ENCODE data around the gene FKBP1C.

Gene FKBP1C

GRCh38 chr6:63236398-63236817 lies 25.1 kb downstream of the FKBP1C start:
- Mint-ChIP-seq H3K4me3 (no peak overlapping the region), H3K36me3 (no peaks in the 10 kb centered on the region)

GRCh38 chr6:63245420-63245819 lies 34.2 kb downstream of the FKBP1C start:
- Mint-ChIP-seq H3K4me1 (no peaks in the 10 kb centered on the region), H3K9me3 (no peaks in the 10 kb centered on the region), H3K27ac (no peak overlapping the region), H3K36me3 (no peaks in the 10 kb centered on the region), H3K4me3 (no peak overlapping the region), H3K27me3 (no peaks in the 10 kb centered on the region)

More at GRCh38 chr6:63236398-63236817, 25.1 kb downstream of the FKBP1C start:
- Mint-ChIP-seq H3K27me3 (peaks cover 3% of the 10 kb centered on the region), H3K9me3 (no peaks in the 10 kb centered on the region), H3K27ac (no peak overlapping the region), H3K4me1 (no peaks in the 10 kb centered on the region)

- Mint-ChIP-seq H3K4me3 (no peak overlapping the region), H3K36me3 (no peaks in the 10 kb centered on the region), H3K4me1 (no peaks in the 10 kb centered on the region), H3K27me3 (no peaks in the 10 kb centered on the region), H3K9me3 (no peaks in the 10 kb centered on the region), H3K27ac (no peak overlapping the region)
Measured at GRCh38 chr6:63245909-63246308, 34.6 kb downstream of the FKBP1C start.

GRCh38 chr6:63246581-63246980 lies 35.3 kb downstream of the FKBP1C start:
- Mint-ChIP-seq H3K27ac (no peak overlapping the region), H3K4me3 (no peak overlapping the region), H3K4me1 (no peaks in the 10 kb centered on the region), H3K27me3 (no peaks in the 10 kb centered on the region), H3K36me3 (no peaks in the 10 kb centered on the region), H3K9me3 (no peaks in the 10 kb centered on the region)

- Mint-ChIP-seq H3K27me3 (no peaks in the 10 kb centered on the region), H3K36me3 (no peaks in the 10 kb centered on the region), H3K4me3 (no peak overlapping the region), H3K4me1 (no peaks in the 10 kb centered on the region), H3K9me3 (no peaks in the 10 kb centered on the region), H3K27ac (no peak overlapping the region)
Measured at GRCh38 chr6:63249875-63250482, 38.7 kb downstream of the FKBP1C start.

- no peak overlapping the region for H3K27ac Mint-ChIP-seq
- H3K4me3 Mint-ChIP-seq: no peak overlapping the region
- H3K4me1 Mint-ChIP-seq: no peaks in the 10 kb centered on the region
- no peaks in the 10 kb centered on the region for H3K27me3 Mint-ChIP-seq
- H3K9me3 Mint-ChIP-seq: no peaks in the 10 kb centered on the region
- H3K36me3 Mint-ChIP-seq: no peaks in the 10 kb centered on the region
Measured at GRCh38 chr6:63259153-63259552, 47.9 kb downstream of the FKBP1C start.

- Mint-ChIP-seq H3K27ac (no peak overlapping the region), H3K9me3 (no peaks in the 10 kb centered on the region), H3K4me1 (no peaks in the 10 kb centered on the region), H3K27me3 (no peaks in the 10 kb centered on the region), H3K4me3 (no peak overlapping the region), H3K36me3 (no peaks in the 10 kb centered on the region)
Measured at GRCh38 chr6:63261820-63262219, 50.6 kb downstream of the FKBP1C start.

Measured in activated naive CD4-positive, alpha-beta T cell treated with anti-CD3 and anti-CD28 coated beads, Interleukin-2, amount 50 U/mL, for 24 hours (primary cell).